GM21529 (cell line): ENCODE measurements around the gene GLDC.
"Not testable (repeated sequence)": the region's sequence is repeated elsewhere in the genome, so short reads cannot be mapped to it uniquely, and the experiment has no call there.

Source experiments
- ATAC-seq: cut with Tn5 transposase; IDR thresholded peaks from one replicate; pipeline ENCODE4 v1.9.1; 2021; ENCODE audit not compliant: unreplicated experiment

Gene GLDC

GRCh38 chr9:6622784-6623183 is 22.7 kb downstream of the GLDC start:
- not testable (repeated sequence) for ATAC-seq

- ATAC-seq, result no peak
Measured at GRCh38 chr9:6620796-6621195, 24.7 kb downstream of the GLDC start.

- no peak for ATAC-seq
Measured at GRCh38 chr9:6620353-6620752, 25.2 kb downstream of the GLDC start.

- ATAC-seq, result no peak
Measured at GRCh38 chr9:6619909-6620308, 25.6 kb downstream of the GLDC start.

- no peak for ATAC-seq
Measured at GRCh38 chr9:6616951-6617602, 28.5 kb downstream of the GLDC start.

GRCh38 chr9:6614489-6614888 is 31.0 kb downstream of the GLDC start:
- ATAC-seq, result no peak

GRCh38 chr9:6611865-6612264 is 33.7 kb downstream of the GLDC start:
- ATAC-seq, result no peak

- no peak for ATAC-seq
Measured at GRCh38 chr9:6610073-6610472, 35.5 kb downstream of the GLDC start.

GRCh38 chr9:6609497-6610016 is 36.0 kb downstream of the GLDC start:
- ATAC-seq, result no peak

GRCh38 chr9:6605202-6605601 is 40.3 kb downstream of the GLDC start:
- peak; percentile 88 for ATAC-seq

- ATAC-seq, result no peak
Measured at GRCh38 chr9:6600426-6600825, 45.1 kb downstream of the GLDC start.

- ATAC-seq, result no peak
Measured at GRCh38 chr9:6600006-6600405, 45.5 kb downstream of the GLDC start.

- ATAC-seq, result peak; percentile 97
Measured at GRCh38 chr9:6598249-6598725, 47.2 kb downstream of the GLDC start.

- ATAC-seq, result no peak
Measured at GRCh38 chr9:6592791-6593190, 52.7 kb downstream of the GLDC start.

GRCh38 chr9:6592231-6592630 is 53.3 kb downstream of the GLDC start:
- no peak for ATAC-seq

- ATAC-seq, result no peak
Measured at GRCh38 chr9:6590772-6591384, 54.7 kb downstream of the GLDC start.

GRCh38 chr9:6590334-6590733 is 55.2 kb downstream of the GLDC start:
- ATAC-seq, result no peak

- ATAC-seq, result no peak
Measured at GRCh38 chr9:6584881-6585597, 60.5 kb downstream of the GLDC start.

GRCh38 chr9:6581253-6581652 is 64.3 kb downstream of the GLDC start:
- no peak for ATAC-seq

- no peak for ATAC-seq
Measured at GRCh38 chr9:6579613-6580012, 65.9 kb downstream of the GLDC start.

GRCh38 chr9:6576987-6577386 is 68.5 kb downstream of the GLDC start:
- ATAC-seq, result no peak
